Right hindlimb (tissue), 1 donor: ENCODE data around the gene SHPK.
A peak's percentile ranks its signal among the peaks of the same experiment; 100 is the strongest.
"Not testable (repeated sequence)": the region's sequence is repeated elsewhere in the genome, so short reads cannot be mapped to it uniquely, and the experiment has no call there.

ENCODE experiments used
- DNase-seq: peaks from one replicate; pipeline ENCODE4 v3.0.0-alpha.2; 2018

SHPK gene

GRCh38 chr17:3585826-3586225 is 50.2 kb downstream of the SHPK start:
- DNase-seq: no peak

GRCh38 chr17:3583456-3583855 is 52.6 kb downstream of the SHPK start:
- no peak for DNase-seq

GRCh38 chr17:3582915-3583314 is 53.1 kb downstream of the SHPK start:
- DNase-seq: no peak

GRCh38 chr17:3578667-3579066 is 57.4 kb downstream of the SHPK start:
- DNase-seq: not testable (repeated sequence)

GRCh38 chr17:3576970-3577369 is 59.1 kb downstream of the SHPK start:
- DNase-seq: no peak

- DNase-seq: no peak
Measured at GRCh38 chr17:3575511-3575910, 60.5 kb downstream of the SHPK start.

GRCh38 chr17:3574231-3574630 is 61.8 kb downstream of the SHPK start:
- no peak for DNase-seq

- DNase-seq: no peak
Measured at GRCh38 chr17:3573246-3574100, 62.6 kb downstream of the SHPK start.

GRCh38 chr17:3572231-3572630 is 63.8 kb downstream of the SHPK start:
- DNase-seq: no peak

- DNase-seq: no peak
Measured at GRCh38 chr17:3571043-3571900, 64.8 kb downstream of the SHPK start.

GRCh38 chr17:3569534-3570137 is 66.4 kb downstream of the SHPK start:
- DNase-seq: no peak

- no peak for DNase-seq
Measured at GRCh38 chr17:3566551-3566950, 69.5 kb downstream of the SHPK start.

- DNase-seq: no peak
Measured at GRCh38 chr17:3565143-3565542, 70.9 kb downstream of the SHPK start.

- not testable (repeated sequence) for DNase-seq
Measured at GRCh38 chr17:3564241-3564640, 71.8 kb downstream of the SHPK start.

GRCh38 chr17:3559270-3559645 is 76.8 kb downstream of the SHPK start:
- no peak for DNase-seq

GRCh38 chr17:3558603-3559269 is 77.3 kb downstream of the SHPK start:
- DNase-seq: peak; percentile 57
